Measurements from ENCODE around the gene FRMD8.
"Not testable (repeated sequence)": the region's sequence is repeated elsewhere in the genome, so short reads cannot be mapped to it uniquely, and the experiment has no call there.

FRMD8 gene

GRCh38 chr11:65404210-65404609 is 17.8 kb downstream of the FRMD8 start:
- no peak for TF ChIP-seq CTCF (IDR thresholded peaks at IDR 0.05; ENCODE audit: insufficient read depth, low read length, poor library complexity, severe bottlenecking)
- Histone ChIP-seq H3K27me3 (replicated peaks; ENCODE audit: control insufficient read depth, insufficient read depth, low read length) (no peaks in the 10 kb centered on the region), H3K36me3 (ENCODE audit: control insufficient read depth, insufficient read depth, low read length) (peaks cover 31% of the 10 kb centered on the region), H3K4me3 (replicated peaks; ENCODE audit: low read depth, low read length) (no peak overlapping the region)
- DNase-seq (ENCODE audit: extremely low read depth, insufficient read length): no peak

GRCh38 chr11:65404638-65405339 is 18.4 kb downstream of the FRMD8 start:
- DNase-seq (ENCODE audit: extremely low read depth, insufficient read length): no peak
- Histone ChIP-seq H3K4me3 (replicated peaks; ENCODE audit: low read depth, low read length) (no peak overlapping the region), H3K27me3 (replicated peaks; ENCODE audit: control insufficient read depth, insufficient read depth, low read length) (no peaks in the 10 kb centered on the region), H3K36me3 (ENCODE audit: control insufficient read depth, insufficient read depth, low read length) (peaks cover 27% of the 10 kb centered on the region)
- TF ChIP-seq CTCF (IDR thresholded peaks at IDR 0.05; ENCODE audit: insufficient read depth, low read length, poor library complexity, severe bottlenecking): no peak

- TF ChIP-seq CTCF (IDR thresholded peaks at IDR 0.05; ENCODE audit: insufficient read depth, low read length, poor library complexity, severe bottlenecking): no peak
- Histone ChIP-seq H3K27me3 (replicated peaks; ENCODE audit: control insufficient read depth, insufficient read depth, low read length) (no peaks in the 10 kb centered on the region), H3K36me3 (ENCODE audit: control insufficient read depth, insufficient read depth, low read length) (peaks cover 24% of the 10 kb centered on the region), H3K4me3 (replicated peaks; ENCODE audit: low read depth, low read length) (no peak overlapping the region)
- no peak for DNase-seq (ENCODE audit: extremely low read depth, insufficient read length)
Measured at GRCh38 chr11:65410936-65411680, 24.7 kb downstream of the FRMD8 start.

GRCh38 chr11:65411681-65412070 is 25.2 kb downstream of the FRMD8 start:
- Histone ChIP-seq H3K36me3 (ENCODE audit: control insufficient read depth, insufficient read depth, low read length) (peaks cover 24% of the 10 kb centered on the region), H3K4me3 (replicated peaks; ENCODE audit: low read depth, low read length) (no peak overlapping the region), H3K27me3 (replicated peaks; ENCODE audit: control insufficient read depth, insufficient read depth, low read length) (no peaks in the 10 kb centered on the region)
- TF ChIP-seq CTCF (IDR thresholded peaks at IDR 0.05; ENCODE audit: insufficient read depth, low read length, poor library complexity, severe bottlenecking): no peak
- no peak for DNase-seq (ENCODE audit: extremely low read depth, insufficient read length)

GRCh38 chr11:65412271-65413076 is 26.0 kb downstream of the FRMD8 start:
- peaks cover 24% of the 10 kb centered on the region for H3K36me3 ChIP-seq (ENCODE audit: control insufficient read depth, insufficient read depth, low read length)
- no peaks in the 10 kb centered on the region for H3K27me3 ChIP-seq (replicated peaks; ENCODE audit: control insufficient read depth, insufficient read depth, low read length)
- TF ChIP-seq CTCF (IDR thresholded peaks at IDR 0.05; ENCODE audit: insufficient read depth, low read length, poor library complexity, severe bottlenecking): no peak
- no peak overlapping the region for H3K4me3 ChIP-seq (replicated peaks; ENCODE audit: low read depth, low read length)
- DNase-seq (ENCODE audit: extremely low read depth, insufficient read length): no peak

GRCh38 chr11:65413077-65413664 is 26.7 kb downstream of the FRMD8 start:
- H3K36me3 ChIP-seq (ENCODE audit: control insufficient read depth, insufficient read depth, low read length): peaks cover 24% of the 10 kb centered on the region
- DNase-seq (ENCODE audit: extremely low read depth, insufficient read length); H3K27me3 ChIP-seq (replicated peaks; ENCODE audit: control insufficient read depth, insufficient read depth, low read length); H3K4me3 ChIP-seq (replicated peaks; ENCODE audit: low read depth, low read length): not testable (repeated sequence)
